HepG2 (cell line): ENCODE data around the gene PIEZO2. TPM values are rescaled to one million over a fixed set of nuclear protein-coding genes. Genes with fewer than 3 reads are reported as not detected.

Source experiments
- SYNCRIP ChIP-seq: fragments of 200-400 bp; formaldehyde crosslinking; IDR thresholded peaks from 2 replicates; pipeline ENCODE4 v1.6.1; 2018; ENCODE audit warnings: mild to moderate bottlenecking, low read depth, low read length; ENCODE audit not compliant: insufficient read depth
- ZNF776 ChIP-seq: sonication (generic); formaldehyde crosslinking; IDR thresholded peaks from 2 replicates; pipeline ENCODE4 v1.4.0; 2020; ENCODE audit warnings: mild to moderate bottlenecking, missing genetic modification reagents
- ZNF781 ChIP-seq: sonication (generic); formaldehyde crosslinking; IDR thresholded peaks from 2 replicates; pipeline ENCODE4 v1.5.1; 2020; ENCODE audit warnings: borderline replicate concordance, mild to moderate bottlenecking, missing genetic modification reagents; ENCODE audit errors: not compliant biosample characterization
- ZNF816 ChIP-seq: sonication (generic); formaldehyde crosslinking; IDR thresholded peaks from 2 replicates; pipeline ENCODE4 v1.8.0; 2022; ENCODE audit warnings: missing genetic modification reagents, mild to moderate bottlenecking, borderline replicate concordance
- polyA plus RNA-seq, 8 experiments: library from polyadenylated mRNA; depleted of rRNA in 3 of 8; stranded (reverse) in 7 of 8; unstranded in 1 of 8; fragments of >200 nt; fragmentation: Illumina TruSeq in 4 of 8; extraction: Trizol in 4 of 8; gene quantifications; 2 replicates each; pipeline versions ENCODE4 v1.2.1 to v1.2.3, GENCODE V29; 2011 to 2016; ENCODE audit warnings: low read depth in 4 of 8, missing spikeins in 1 of 8, mixed read lengths in 1 of 8; ENCODE audit not compliant: insufficient read depth in 1 of 8
- total RNA-seq, 5 experiments: library from RNA; depleted of rRNA; stranded (reverse); fragments of >200 nt; fragmentation: Illumina TruSeq; extraction: Trizol; gene quantifications; 2 replicates each; pipeline ENCODE4 v1.2.3, GENCODE V29; 2016; ENCODE audit warnings: low read depth in 1 of 5
- TF ChIP-seq, protein P1 (sequence below): sonication (generic); formaldehyde crosslinking; IDR thresholded peaks from 2 replicates; pipeline ENCODE4 v1.9.0; 2021; ENCODE audit warnings: mild to moderate bottlenecking, missing genetic modification reagents
- TF ChIP-seq, protein P2 (sequence below): IDR thresholded peaks from 2 replicates; pipeline ENCODE4 v1.6.1; 2016; ENCODE audit warnings: low read depth, missing genetic modification reagents, missing compliant biosample characterization

PIEZO2 gene
- total and polyA plus RNA-seq, 2 of the 13 experiments (the other 11 are each of a cell fraction or from before 2014, with no cell fraction given) = 15.2 to 27.2 TPM

DNA sequence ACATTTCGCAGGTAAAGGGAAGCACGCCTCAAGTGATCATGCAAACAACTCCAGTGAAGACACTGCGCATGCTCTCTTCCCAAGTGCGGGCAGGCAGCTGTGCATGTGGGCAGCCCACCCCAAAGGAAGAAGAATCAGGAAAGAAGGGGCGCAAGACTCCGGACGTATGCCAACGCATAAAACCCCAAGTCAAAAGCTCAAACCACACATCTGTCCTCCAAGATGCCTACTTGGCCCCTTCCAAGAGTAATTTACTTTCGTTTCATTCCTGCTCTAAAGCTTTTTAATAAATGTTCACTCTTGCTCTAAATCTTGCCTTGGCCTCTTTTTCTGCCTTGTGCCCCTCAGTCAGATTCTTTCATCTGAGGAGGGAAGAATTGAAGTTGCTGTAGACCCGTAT is 254.9 kb downstream of the PIEZO2 start (continued):
- TF ChIP-seq, protein P1, sequence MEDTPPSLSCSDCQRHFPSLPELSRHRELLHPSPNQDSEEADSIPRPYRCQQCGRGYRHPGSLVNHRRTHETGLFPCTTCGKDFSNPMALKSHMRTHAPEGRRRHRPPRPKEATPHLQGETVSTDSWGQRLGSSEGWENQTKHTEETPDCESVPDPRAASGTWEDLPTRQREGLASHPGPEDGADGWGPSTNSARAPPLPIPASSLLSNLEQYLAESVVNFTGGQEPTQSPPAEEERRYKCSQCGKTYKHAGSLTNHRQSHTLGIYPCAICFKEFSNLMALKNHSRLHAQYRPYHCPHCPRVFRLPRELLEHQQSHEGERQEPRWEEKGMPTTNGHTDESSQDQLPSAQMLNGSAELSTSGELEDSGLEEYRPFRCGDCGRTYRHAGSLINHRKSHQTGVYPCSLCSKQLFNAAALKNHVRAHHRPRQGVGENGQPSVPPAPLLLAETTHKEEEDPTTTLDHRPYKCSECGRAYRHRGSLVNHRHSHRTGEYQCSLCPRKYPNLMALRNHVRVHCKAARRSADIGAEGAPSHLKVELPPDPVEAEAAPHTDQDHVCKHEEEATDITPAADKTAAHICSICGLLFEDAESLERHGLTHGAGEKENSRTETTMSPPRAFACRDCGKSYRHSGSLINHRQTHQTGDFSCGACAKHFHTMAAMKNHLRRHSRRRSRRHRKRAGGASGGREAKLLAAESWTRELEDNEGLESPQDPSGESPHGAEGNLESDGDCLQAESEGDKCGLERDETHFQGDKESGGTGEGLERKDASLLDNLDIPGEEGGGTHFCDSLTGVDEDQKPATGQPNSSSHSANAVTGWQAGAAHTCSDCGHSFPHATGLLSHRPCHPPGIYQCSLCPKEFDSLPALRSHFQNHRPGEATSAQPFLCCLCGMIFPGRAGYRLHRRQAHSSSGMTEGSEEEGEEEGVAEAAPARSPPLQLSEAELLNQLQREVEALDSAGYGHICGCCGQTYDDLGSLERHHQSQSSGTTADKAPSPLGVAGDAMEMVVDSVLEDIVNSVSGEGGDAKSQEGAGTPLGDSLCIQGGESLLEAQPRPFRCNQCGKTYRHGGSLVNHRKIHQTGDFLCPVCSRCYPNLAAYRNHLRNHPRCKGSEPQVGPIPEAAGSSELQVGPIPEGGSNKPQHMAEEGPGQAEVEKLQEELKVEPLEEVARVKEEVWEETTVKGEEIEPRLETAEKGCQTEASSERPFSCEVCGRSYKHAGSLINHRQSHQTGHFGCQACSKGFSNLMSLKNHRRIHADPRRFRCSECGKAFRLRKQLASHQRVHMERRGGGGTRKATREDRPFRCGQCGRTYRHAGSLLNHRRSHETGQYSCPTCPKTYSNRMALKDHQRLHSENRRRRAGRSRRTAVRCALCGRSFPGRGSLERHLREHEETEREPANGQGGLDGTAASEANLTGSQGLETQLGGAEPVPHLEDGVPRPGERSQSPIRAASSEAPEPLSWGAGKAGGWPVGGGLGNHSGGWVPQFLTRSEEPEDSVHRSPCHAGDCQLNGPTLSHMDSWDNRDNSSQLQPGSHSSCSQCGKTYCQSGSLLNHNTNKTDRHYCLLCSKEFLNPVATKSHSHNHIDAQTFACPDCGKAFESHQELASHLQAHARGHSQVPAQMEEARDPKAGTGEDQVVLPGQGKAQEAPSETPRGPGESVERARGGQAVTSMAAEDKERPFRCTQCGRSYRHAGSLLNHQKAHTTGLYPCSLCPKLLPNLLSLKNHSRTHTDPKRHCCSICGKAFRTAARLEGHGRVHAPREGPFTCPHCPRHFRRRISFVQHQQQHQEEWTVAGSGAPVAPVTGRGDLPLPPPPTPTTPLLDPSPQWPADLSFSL (CRISPR knock-in tag) = no peak
- TF ChIP-seq SYNCRIP (no peak), ZNF816 (CRISPR knock-in tag) (no peak), ZNF781 (CRISPR knock-in tag) (no peak), ZNF776 (no peak)
- TF ChIP-seq, protein P2, sequence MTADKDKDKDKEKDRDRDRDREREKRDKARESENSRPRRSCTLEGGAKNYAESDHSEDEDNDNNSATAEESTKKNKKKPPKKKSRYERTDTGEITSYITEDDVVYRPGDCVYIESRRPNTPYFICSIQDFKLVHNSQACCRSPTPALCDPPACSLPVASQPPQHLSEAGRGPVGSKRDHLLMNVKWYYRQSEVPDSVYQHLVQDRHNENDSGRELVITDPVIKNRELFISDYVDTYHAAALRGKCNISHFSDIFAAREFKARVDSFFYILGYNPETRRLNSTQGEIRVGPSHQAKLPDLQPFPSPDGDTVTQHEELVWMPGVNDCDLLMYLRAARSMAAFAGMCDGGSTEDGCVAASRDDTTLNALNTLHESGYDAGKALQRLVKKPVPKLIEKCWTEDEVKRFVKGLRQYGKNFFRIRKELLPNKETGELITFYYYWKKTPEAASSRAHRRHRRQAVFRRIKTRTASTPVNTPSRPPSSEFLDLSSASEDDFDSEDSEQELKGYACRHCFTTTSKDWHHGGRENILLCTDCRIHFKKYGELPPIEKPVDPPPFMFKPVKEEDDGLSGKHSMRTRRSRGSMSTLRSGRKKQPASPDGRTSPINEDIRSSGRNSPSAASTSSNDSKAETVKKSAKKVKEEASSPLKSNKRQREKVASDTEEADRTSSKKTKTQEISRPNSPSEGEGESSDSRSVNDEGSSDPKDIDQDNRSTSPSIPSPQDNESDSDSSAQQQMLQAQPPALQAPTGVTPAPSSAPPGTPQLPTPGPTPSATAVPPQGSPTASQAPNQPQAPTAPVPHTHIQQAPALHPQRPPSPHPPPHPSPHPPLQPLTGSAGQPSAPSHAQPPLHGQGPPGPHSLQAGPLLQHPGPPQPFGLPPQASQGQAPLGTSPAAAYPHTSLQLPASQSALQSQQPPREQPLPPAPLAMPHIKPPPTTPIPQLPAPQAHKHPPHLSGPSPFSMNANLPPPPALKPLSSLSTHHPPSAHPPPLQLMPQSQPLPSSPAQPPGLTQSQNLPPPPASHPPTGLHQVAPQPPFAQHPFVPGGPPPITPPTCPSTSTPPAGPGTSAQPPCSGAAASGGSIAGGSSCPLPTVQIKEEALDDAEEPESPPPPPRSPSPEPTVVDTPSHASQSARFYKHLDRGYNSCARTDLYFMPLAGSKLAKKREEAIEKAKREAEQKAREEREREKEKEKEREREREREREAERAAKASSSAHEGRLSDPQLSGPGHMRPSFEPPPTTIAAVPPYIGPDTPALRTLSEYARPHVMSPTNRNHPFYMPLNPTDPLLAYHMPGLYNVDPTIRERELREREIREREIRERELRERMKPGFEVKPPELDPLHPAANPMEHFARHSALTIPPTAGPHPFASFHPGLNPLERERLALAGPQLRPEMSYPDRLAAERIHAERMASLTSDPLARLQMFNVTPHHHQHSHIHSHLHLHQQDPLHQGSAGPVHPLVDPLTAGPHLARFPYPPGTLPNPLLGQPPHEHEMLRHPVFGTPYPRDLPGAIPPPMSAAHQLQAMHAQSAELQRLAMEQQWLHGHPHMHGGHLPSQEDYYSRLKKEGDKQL (CRISPR knock-in tag) = no peak
